Mesodermal cell (in vitro differentiated cells): ENCODE data around the gene ACAA2. TPM values are rescaled to one million over a fixed set of nuclear protein-coding genes. Genes with fewer than 3 reads are reported as not detected.
A peak's percentile ranks its signal among the peaks of the same experiment; 100 is the strongest.

Source experiments
- H3K27ac ChIP-seq: 2 replicates; pipeline ENCODE4 v1.7.0; 2013; ENCODE audit warnings: mild to moderate bottlenecking, low read depth, low read length, moderate library complexity; ENCODE audit not compliant: severe bottlenecking
- H3K36me3 ChIP-seq: 2 replicates; pipeline ENCODE4 v1.7.1; 2013; ENCODE audit warnings: mild to moderate bottlenecking, low read length, moderate library complexity; ENCODE audit not compliant: control insufficient read depth, insufficient read depth
- H3K4me1 ChIP-seq: one replicate; pipeline ENCODE4 v1.7.1; 2013; ENCODE audit warnings: mild to moderate bottlenecking, low read length; ENCODE audit not compliant: insufficient read depth, control insufficient read depth, poor library complexity, severe bottlenecking
- H3K4me3 ChIP-seq: 2 replicates; pipeline ENCODE4 v1.7.0; 2013; ENCODE audit warnings: low read length, control low read depth, mild to moderate bottlenecking; ENCODE audit not compliant: insufficient read depth, poor library complexity, severe bottlenecking; ENCODE audit errors: extremely low read depth
- H3K9me3 ChIP-seq: 2 replicates; pipeline ENCODE4 v1.7.1; 2013; ENCODE audit warnings: mild to moderate bottlenecking, low read length, moderate library complexity; ENCODE audit not compliant: control insufficient read depth
- WGBS, 2 experiments: methylation state at CpG; one replicate each; pipeline ENCODE4 v1.1.5; 2013; ENCODE audit warnings: missing lambda C conversion rate in 2 of 2; ENCODE audit not compliant: insufficient coverage in 2 of 2; 5-methylcytosine and 5-hydroxymethylcytosine counted together
- polyA plus RNA-seq, 2 experiments: library from polyadenylated mRNA; stranded (reverse); fragments of 50-300 nt; gene quantifications; one replicate each; pipeline ENCODE4 v1.2.3, GENCODE V29; 2013

ACAA2 gene, protein sequence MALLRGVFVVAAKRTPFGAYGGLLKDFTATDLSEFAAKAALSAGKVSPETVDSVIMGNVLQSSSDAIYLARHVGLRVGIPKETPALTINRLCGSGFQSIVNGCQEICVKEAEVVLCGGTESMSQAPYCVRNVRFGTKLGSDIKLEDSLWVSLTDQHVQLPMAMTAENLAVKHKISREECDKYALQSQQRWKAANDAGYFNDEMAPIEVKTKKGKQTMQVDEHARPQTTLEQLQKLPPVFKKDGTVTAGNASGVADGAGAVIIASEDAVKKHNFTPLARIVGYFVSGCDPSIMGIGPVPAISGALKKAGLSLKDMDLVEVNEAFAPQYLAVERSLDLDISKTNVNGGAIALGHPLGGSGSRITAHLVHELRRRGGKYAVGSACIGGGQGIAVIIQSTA
- 101 TPM for polyA plus RNA-seq (2013, experiment 1 of 2)
- polyA plus RNA-seq (2013, experiment 2 of 2): 119 TPM

DNA sequence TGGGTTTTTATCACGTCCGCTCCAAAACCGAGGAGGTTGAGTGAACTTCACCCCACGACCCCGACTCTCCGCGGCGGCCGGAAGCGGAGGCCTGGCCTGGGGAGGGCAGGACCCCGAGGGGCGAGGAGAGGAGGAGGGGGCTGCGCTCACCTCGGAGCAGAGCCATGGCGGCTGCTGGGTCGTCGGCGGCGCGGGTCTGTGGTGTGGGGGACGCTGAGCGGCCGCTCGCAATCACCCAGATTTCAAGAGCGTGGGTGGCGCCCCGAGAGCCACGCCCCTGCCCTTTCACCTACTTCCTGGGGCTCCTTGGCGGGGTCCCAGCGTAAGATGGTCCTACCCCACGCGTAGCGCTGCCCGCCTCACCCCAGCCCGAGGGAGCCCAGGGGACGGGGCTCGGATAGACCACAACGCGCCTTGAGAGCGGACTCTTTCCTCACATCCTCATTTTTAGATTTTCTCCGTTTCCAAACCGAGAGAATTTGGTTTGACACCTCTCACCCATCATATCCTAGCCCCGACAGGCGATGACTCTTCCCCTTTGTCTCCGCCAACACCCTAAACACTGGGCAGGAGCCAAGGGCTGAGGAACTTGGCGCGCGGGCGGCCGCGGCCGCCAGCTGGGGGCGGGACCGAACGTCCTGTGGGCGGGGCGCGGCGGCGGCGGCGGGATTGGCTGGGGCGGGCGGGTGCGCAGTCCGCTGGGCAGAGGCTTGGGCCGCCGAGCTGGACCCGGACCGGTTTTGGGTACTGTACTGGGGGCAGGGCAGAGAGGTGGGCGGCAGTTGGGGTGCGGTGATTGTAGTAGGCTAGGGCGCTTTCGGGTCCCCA lies at the start of gene ACAA2:
Gene ACAA2 (minus strand): TSS at position 215 of the 828 bp plus-strand sequence. CDS start 49 bp downstream, at position 166.
- WGBS, 2 experiments: 0 to 1% methylated on average over 50 to 57 of the region's 74 CpGs
- H3K36me3 ChIP-seq: peaks cover 14% of the 10 kb centered on the region
- H3K27ac ChIP-seq: peak within 1 kb of the TSS; percentile 92
- peaks cover 7% of the 10 kb centered on the region for H3K4me1 ChIP-seq
- peaks cover 11% of the 10 kb centered on the region for H3K9me3 ChIP-seq
- H3K4me3 ChIP-seq: peak within 1 kb of the TSS; percentile 72

DNA sequence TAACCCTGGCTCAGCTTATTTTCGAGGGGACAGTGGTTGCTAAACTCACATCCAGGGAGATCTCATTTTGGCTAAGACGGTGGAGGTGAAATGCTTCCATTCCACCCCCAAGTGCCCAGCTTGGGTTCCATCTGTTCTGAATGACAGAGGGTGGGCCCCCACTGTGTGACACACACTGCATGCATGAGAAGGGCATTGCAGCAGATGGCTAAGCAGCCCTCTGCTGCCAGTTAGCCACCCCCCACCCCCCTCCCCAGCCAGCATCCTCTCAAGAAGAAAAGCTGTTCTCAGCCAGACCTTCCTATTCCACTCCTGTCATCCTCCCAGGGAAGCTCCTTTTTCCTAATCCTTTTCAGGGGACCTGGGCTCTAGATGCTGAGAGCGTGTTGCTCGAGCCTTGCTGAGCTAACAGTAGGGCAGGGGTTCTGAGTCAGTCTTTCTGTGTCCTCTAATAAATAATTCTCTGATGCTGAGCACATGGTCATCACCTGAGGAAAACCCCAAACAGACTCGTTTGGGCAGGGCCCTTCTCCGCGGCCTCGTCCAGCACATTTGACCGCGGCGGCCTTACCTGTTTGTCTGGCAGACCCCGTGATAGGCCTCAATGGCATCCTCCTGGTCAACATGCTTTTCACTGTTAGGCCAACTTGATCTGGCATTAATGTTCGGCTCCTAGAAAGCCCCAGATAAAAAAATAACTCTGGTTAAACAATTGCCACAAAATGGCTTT lies 49.5 kb upstream of the ACAA2 start:
- Histone ChIP-seq H3K36me3 (no peaks in the 10 kb centered on the region), H3K4me1 (peaks cover 11% of the 10 kb centered on the region), H3K9me3 (no peaks in the 10 kb centered on the region), H3K4me3 (no peak overlapping the region), H3K27ac (no peak overlapping the region)
- 91 to 96% methylated on average over 10 to 12 of the region's 13 CpGs for WGBS, 2 experiments

DNA sequence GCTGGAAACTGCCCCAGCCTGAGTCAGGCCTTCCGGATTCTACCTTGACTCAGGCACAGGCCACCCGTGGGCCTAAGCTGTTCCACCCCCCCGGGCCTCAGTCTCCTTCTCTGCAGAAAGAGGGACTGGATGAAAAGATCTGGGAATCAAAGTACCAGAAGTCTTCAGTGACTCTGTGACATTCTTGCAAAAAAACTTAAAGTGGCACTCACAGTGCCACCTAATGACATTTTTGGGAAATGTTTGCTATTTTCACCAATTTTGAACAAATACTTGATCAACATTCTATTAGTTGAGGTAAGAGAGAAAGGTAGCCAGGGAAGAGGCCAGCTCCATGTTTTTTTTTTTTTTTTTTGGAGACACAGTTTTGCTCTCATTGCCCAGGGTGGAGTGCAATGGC lies 48.3 kb upstream of the ACAA2 start:
- Histone ChIP-seq H3K36me3 (no peaks in the 10 kb centered on the region), H3K4me1 (peaks cover 11% of the 10 kb centered on the region), H3K9me3 (no peaks in the 10 kb centered on the region), H3K4me3 (no peak overlapping the region), H3K27ac (no peak overlapping the region)
- 42% methylated on average over 3 of the region's 3 CpGs; no CpG with 5 or more reads in 1 of the 2 experiments for WGBS, 2 experiments

DNA sequence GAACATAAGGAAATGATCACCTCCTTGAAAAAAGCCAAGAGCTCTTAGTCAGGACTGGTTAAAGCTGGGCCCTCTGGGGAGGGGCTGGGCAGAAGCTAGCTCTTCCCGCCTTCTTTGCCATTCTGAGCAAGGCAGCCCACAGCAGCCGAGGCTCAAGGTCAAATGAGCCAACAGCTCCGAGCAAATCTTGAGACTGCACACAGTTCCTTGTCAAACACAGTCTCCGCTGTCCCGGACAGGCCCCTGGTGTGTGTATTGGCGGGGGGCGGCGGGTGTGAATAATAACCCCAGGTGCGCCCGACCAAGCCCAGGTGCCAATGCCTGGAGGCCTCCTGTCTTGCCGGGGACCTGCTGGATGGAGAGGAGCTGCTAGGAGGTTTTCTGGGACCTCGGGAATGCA lies 46.4 kb upstream of the ACAA2 start:
- WGBS, 2 experiments: 89 to 95% methylated on average over 5 to 7 of the region's 12 CpGs
- Histone ChIP-seq H3K4me1 (peaks cover 11% of the 10 kb centered on the region), H3K4me3 (no peak overlapping the region), H3K27ac (no peak overlapping the region), H3K9me3 (no peaks in the 10 kb centered on the region), H3K36me3 (no peaks in the 10 kb centered on the region)

DNA sequence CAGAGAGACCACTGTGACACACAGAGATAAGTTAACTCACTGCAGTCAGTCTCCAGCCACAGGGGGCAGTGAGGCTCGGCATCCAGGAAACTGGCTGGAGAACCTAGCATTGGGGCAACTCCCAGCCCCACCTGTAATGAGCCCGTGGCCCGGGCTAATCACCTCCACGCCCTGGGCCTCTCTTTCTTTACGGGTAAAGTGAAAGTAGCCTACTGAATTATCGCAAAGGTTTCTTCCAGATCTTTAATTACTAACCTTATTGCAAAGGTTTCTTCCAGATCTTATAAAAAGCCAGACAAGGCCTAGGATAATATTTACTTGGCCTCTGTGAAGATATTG lies 45.7 kb upstream of the ACAA2 start:
- peaks cover 11% of the 10 kb centered on the region for H3K4me1 ChIP-seq
- no peak overlapping the region for H3K27ac ChIP-seq
- 53 to 71% methylated on average over 4 to 6 of the region's 6 CpGs for WGBS, 2 experiments

DNA sequence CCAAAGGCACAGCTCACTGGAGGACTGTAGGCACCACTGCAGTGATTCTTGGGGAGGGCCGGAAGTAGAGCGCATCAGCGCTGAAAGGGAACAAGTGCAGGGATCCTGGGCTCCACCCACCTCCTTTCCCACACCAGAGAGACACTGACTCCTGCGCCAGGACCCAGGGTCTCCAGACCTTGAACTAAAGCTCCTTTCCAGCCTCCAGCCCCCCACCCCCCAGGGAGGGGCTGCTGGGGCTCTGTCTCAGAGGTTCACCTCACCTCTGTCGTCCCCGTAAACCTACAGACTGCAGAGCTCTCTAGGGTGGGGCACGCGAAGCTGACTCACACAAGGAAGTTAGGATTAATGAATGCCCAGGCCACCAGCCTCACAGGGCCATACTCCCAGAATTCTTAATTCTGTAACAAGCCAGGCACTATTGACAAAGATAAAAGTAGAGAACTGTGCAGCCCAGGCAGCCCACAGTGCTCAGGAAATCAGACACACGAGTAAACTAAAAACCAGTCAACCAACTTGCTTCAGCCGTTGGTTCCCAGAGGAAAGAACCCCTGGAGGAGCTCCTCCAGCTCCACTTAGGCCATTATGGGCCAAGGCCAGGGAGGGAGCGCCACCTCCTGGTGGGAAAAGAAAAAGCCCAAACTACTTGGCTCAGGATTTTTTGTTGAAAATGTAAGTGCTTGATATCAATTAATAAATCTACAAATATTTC lies 45.1 kb upstream of the ACAA2 start:
- Histone ChIP-seq H3K4me3 (no peak overlapping the region), H3K4me1 (peaks cover 11% of the 10 kb centered on the region), H3K36me3 (no peaks in the 10 kb centered on the region), H3K27ac (no peak overlapping the region), H3K9me3 (no peaks in the 10 kb centered on the region)
- 63 to 67% methylated on average over 7 to 8 of the region's 11 CpGs for WGBS, 2 experiments

More for the DNA sequence above, 45.7 kb upstream of the ACAA2 start:
- Histone ChIP-seq H3K36me3 (no peaks in the 10 kb centered on the region), H3K4me3 (no peak overlapping the region), H3K9me3 (no peaks in the 10 kb centered on the region)

DNA sequence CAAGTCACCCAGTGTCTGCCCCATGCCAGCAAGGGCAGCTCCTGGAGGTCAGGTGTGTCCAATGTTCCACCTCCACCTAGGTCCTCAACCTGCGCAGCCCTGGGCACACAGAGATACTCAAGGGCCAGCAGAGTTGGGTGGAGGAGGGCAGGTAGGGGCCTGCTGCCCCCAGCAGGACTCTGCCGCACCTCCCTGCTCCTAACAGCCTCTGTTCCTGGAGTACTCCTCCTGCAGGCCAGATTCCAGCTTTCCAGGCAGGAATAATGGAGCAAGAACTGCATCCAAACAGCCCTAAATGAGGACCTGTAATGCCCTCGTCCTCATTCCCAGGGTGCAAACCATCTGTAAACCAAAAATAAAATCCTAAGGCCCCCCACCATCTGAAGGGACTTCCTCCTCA lies 44.4 kb upstream of the ACAA2 start:
- H3K4me1 ChIP-seq: peaks cover 11% of the 10 kb centered on the region
- H3K36me3 ChIP-seq: no peaks in the 10 kb centered on the region
- no peak overlapping the region for H3K27ac ChIP-seq
- H3K9me3 ChIP-seq: no peaks in the 10 kb centered on the region
- WGBS, 2 experiments: 84% methylated on average over 2 of the region's 3 CpGs; no CpG with 5 or more reads in 1 of the 2 experiments
- H3K4me3 ChIP-seq: no peak overlapping the region

DNA sequence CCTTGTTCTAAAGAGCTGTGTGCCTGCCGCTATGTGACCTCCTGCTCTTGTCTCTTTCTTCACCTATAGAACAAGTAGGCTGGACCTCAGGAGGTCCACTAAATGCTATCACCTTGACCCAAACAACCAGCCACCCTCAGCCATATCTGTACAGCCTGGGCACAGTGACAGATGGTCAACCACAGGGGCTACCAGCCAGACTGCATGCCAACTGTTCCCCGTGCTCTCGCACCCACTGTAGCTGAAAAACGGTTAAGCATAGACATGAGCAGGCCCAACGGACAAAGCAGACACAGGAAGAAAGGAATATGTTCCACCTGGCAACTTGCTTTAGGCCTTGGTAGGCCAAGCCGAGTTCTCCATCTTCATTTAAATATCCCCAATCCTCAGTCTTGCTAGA lies 43.2 kb upstream of the ACAA2 start:
- Histone ChIP-seq H3K36me3 (no peaks in the 10 kb centered on the region), H3K9me3 (no peaks in the 10 kb centered on the region), H3K4me3 (no peak overlapping the region), H3K27ac (no peak overlapping the region), H3K4me1 (peaks cover 11% of the 10 kb centered on the region)
- 88 to 99% methylated on average over 5 of the region's 6 CpGs for WGBS, 2 experiments

DNA sequence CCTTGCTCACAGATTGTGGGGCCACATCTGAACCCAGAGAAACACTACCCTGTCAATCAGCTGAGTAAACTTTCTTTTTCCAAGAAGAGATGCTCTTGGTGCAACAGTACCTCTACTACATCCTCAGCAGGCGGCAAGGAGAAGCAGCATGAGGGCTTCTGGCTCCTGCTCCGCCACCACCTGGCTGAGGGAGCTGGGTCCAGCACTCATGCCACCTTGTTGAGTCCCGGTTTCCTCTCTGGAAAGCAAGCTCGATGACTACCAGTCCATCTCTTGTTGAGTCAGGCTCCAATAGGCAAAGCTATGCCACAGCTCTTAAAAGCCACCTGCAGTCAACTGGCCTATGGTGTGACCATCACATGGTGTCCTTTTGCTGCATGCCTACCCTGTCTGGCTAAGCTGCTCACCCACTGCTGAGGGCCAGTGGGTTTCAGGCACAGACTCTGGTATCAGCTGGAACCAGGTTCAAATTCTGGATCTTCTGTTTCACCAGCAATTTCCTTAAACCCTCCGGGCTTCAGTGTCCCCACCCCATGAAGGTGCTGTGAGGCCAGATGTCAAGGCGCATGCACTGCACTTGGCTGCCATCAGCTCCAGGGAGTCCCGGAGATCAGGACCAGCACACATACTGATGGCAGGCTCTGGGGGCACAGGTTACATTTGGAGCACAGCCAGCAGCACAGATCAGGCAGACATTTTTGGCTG lies 42.5 kb upstream of the ACAA2 start:
- Histone ChIP-seq H3K4me3 (no peak overlapping the region), H3K36me3 (no peaks in the 10 kb centered on the region), H3K27ac (no peak overlapping the region), H3K4me1 (peaks cover 11% of the 10 kb centered on the region), H3K9me3 (no peaks in the 10 kb centered on the region)
- WGBS, 2 experiments: 95% methylated on average over 7 of the region's 7 CpGs
